K562 (cell line): Measurements from ENCODE around the gene EHBP1L1. TPM values are rescaled to one million over a fixed set of nuclear protein-coding genes. Genes with fewer than 3 reads are reported as not detected.

Experiments used
- CSDE1 ChIP-seq, 2 experiments: fragments of 450-650 bp; IDR thresholded peaks; 2 replicates each; pipeline ENCODE4 v1.6.1; 2016; ENCODE audit warnings: mild to moderate bottlenecking in 1 of 2
- CTBP1 ChIP-seq: fragments of 450-650 bp; IDR thresholded peaks from 2 replicates; pipeline ENCODE4 v1.6.1; 2016; ENCODE audit warnings: borderline replicate concordance
- DDX20 ChIP-seq: fragments of 450-650 bp; IDR thresholded peaks from 2 replicates; pipeline ENCODE4 v1.6.1; 2016; ENCODE audit warnings: missing genetic modification characterization, low read depth, mild to moderate bottlenecking, missing compliant biosample characterization, moderate library complexity
- FUS ChIP-seq: fragments of 200-400 bp; formaldehyde crosslinking; optimal IDR thresholded peaks from 2 replicates; pipeline ENCODE3; 2017; ENCODE audit warnings: low read depth, low read length
- GTF2E2 ChIP-seq: fragments of 200-800 bp; sonication (Bioruptor generic); IDR thresholded peaks from 2 replicates; pipeline ENCODE4 v1.6.1; 2016; ENCODE audit warnings: missing genetic modification characterization, missing compliant biosample characterization
- HNRNPK ChIP-seq: fragments of 200-400 bp; formaldehyde crosslinking; IDR thresholded peaks from one replicate; pipeline ENCODE4 v1.6.1; 2018; ENCODE audit warnings: mild to moderate bottlenecking, low read depth, low read length; ENCODE audit not compliant: poor library complexity, severe bottlenecking
- PHF21A ChIP-seq: fragments of 450-650 bp; IDR thresholded peaks from 2 replicates; pipeline ENCODE4 v1.6.1; 2017; ENCODE audit warnings: low read depth, borderline replicate concordance
- POU5F1 ChIP-seq: fragments of 150-350 bp; IDR thresholded peaks from 2 replicates; pipeline ENCODE4 v1.6.1; 2014; ENCODE audit warnings: borderline replicate concordance, low read length, low read depth, mild to moderate bottlenecking; ENCODE audit not compliant: partially characterized antibody
- RFX5 ChIP-seq: IDR thresholded peaks from 2 replicates; pipeline ENCODE4 v1.6.1; 2011; ENCODE audit warnings: low read depth, mild to moderate bottlenecking, improper control_type of control experiment, low read length
- RHOXF2B ChIP-seq: fragments of 250-450 bp; sonication (Bioruptor Pico); conservative IDR thresholded peaks from 2 replicates; pipeline ENCODE4 v1.5.1; 2021
- SMAD3 ChIP-seq: fragments of 450-650 bp; formaldehyde crosslinking; conservative IDR thresholded peaks from 2 replicates; pipeline ENCODE4 v1.4.0; 2020; ENCODE audit warnings: mild to moderate bottlenecking
- SMARCA5 ChIP-seq: fragments of 450-650 bp; IDR thresholded peaks from 2 replicates; pipeline ENCODE4 v1.6.1; 2016
- SMC3 ChIP-seq: conservative IDR thresholded peaks from 2 replicates; pipeline ENCODE4 v1.6.1; 2011; ENCODE audit warnings: low read depth, low read length, improper control_type of control experiment; ENCODE audit not compliant: insufficient read depth
- SP1 ChIP-seq: sonication (generic); formaldehyde crosslinking; IDR thresholded peaks from 2 replicates; pipeline ENCODE4 v1.8.1; 2022; ENCODE audit warnings: mild to moderate bottlenecking, missing genetic modification reagents
- SP2 ChIP-seq: IDR thresholded peaks from 2 replicates; pipeline ENCODE4 v1.6.1; 2011; ENCODE audit warnings: mild to moderate bottlenecking, low read depth, low read length, moderate library complexity; ENCODE audit not compliant: poor library complexity, severe bottlenecking; ENCODE audit errors: extremely low read depth
- SPI1 ChIP-seq: IDR thresholded peaks from 2 replicates; pipeline ENCODE4 v1.6.1; 2011; ENCODE audit warnings: low read depth, low read length, control low read depth, borderline replicate concordance
- SRSF9 ChIP-seq: fragments of 200-400 bp; formaldehyde crosslinking; IDR thresholded peaks from 2 replicates; pipeline ENCODE4 v1.6.1; 2017; ENCODE audit warnings: low read depth, low read length, borderline replicate concordance
- SUPT5H ChIP-seq: fragments of 450-650 bp; IDR thresholded peaks from 2 replicates; pipeline ENCODE4 v1.6.1; 2016
- TRIM24 ChIP-seq, 2 experiments: fragments of 450-650 bp; IDR thresholded peaks; 2 replicates each; pipeline ENCODE4 v1.6.1; 2016
- ZKSCAN3 ChIP-seq: fragments of 250-450 bp; sonication (Bioruptor Pico); IDR thresholded peaks from 2 replicates; pipeline ENCODE4 v1.4.0; 2020
- ZNF165 ChIP-seq: fragments of 250-450 bp; sonication (Bioruptor Pico); IDR thresholded peaks from 2 replicates; pipeline ENCODE4 v1.4.0; 2020; ENCODE audit warnings: borderline replicate concordance
- polyA plus RNA-seq, 8 experiments: library from polyadenylated mRNA; depleted of rRNA in 4 of 8; stranded (reverse) in 5 of 8; unstranded in 3 of 8; fragments of >200 nt; fragmentation: Nextera tagmentation in 2 of 8; fragmentation: Illumina TruSeq in 1 of 8; extraction: Ambion mirVana in 2 of 8; extraction: Trizol in 1 of 8; gene quantifications; 2 replicates each; pipeline versions ENCODE4 v1.2.1 to v1.2.3, GENCODE V29; 2011 to 2014; ENCODE audit warnings: inconsistent platforms in 1 of 8, missing spikeins in 1 of 8
- total RNA-seq, 7 experiments: library from RNA; depleted of rRNA in 6 of 7; stranded (reverse); fragments of >200 nt in 6 of 7; fragmentation: Illumina TruSeq in 2 of 7; extraction: Trizol in 2 of 7; gene quantifications; 2 replicates each; pipeline versions ENCODE4 v1.2.1 to v1.2.3, GENCODE V29; 2011 to 2021; ENCODE audit warnings: low replicate concordance in 1 of 7
- TF ChIP-seq, protein P1 (sequence below): fragments of 250-450 bp; sonication (Bioruptor Pico); IDR thresholded peaks from 2 replicates; pipeline ENCODE4 v1.8.0; 2022; ENCODE audit warnings: inconsistent platforms, mild to moderate bottlenecking, moderate library complexity, borderline replicate concordance
- TF ChIP-seq, protein P2 (sequence below): fragments of 450-650 bp; IDR thresholded peaks from 2 replicates; pipeline ENCODE4 v1.6.1; 2014; ENCODE audit warnings: low read depth, mild to moderate bottlenecking, moderate library complexity, borderline replicate concordance
- TF ChIP-seq, protein P3 (sequence below): fragments of 450-650 bp; IDR thresholded peaks from 2 replicates; pipeline ENCODE4 v1.6.1; 2016; ENCODE audit warnings: borderline replicate concordance

EHBP1L1 gene
- total and polyA plus RNA-seq, 9 of the 15 experiments (the other 6 are each of a cell fraction or from before 2014, with no cell fraction given): 0.03 to 87.1 (median 26.3) TPM

DNA sequence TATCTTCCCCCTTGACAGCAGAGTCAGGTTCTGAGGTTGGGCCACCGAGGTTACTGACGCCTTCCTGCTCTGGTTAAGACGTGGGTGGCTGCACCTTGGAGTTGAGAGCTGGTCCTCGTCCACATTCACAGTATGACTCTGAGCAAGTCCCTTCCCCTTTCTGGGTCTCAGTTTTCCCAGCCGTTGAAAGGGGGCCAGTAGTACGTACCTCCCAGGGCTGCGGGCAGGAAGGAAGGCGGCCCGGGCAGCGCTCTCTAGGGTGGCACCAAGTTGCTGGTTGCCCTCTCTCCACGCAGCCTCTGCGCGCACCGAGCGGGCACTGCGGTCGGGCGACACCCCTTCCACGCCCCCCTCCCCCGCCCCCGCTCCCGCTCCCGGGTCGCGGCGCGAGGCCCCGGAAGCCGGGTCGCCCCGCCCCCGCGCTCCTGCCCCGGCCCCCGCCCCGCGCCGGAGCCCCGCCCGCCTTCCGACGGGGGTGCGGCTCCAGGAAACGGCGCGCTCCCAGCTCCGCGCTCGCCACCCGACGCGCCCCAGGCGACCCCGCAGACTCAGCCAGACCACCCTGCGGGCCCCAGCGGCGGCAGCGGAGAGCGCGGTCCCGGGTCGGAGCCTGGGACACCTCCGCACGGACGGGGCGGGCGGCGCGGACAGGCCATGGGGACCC, at the start of gene EHBP1L1 (continued):
- TF ChIP-seq, protein P1, sequence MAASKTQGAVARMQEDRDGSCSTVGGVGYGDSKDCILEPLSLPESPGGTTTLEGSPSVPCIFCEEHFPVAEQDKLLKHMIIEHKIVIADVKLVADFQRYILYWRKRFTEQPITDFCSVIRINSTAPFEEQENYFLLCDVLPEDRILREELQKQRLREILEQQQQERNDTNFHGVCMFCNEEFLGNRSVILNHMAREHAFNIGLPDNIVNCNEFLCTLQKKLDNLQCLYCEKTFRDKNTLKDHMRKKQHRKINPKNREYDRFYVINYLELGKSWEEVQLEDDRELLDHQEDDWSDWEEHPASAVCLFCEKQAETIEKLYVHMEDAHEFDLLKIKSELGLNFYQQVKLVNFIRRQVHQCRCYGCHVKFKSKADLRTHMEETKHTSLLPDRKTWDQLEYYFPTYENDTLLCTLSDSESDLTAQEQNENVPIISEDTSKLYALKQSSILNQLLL (CRISPR knock-in tag): no peak
- TF ChIP-seq FUS (no peak), RHOXF2B (CRISPR knock-in tag) (no peak), RFX5 (no peak), SMC3 (no peak), DDX20 (tag) (no peak), SP2 (no peak), TRIM24 (IDR thresholded peaks at IDR 0.05) (no peak), SRSF9 (no peak), CSDE1 (IDR thresholded peaks at IDR 0.05) (no peak), PHF21A (no peak), SMAD3 (CRISPR knock-in tag) (no peak), POU5F1 (no peak), ZKSCAN3 (CRISPR knock-in tag) (no peak), SMARCA5 (peak; percentile 87; the same call in 1 of the 2 replicates), SP1 (CRISPR knock-in tag) (peak; percentile 8; the same call in 1 of the 2 replicates), ZNF165 (no peak), SUPT5H (peak; percentile 51), CTBP1 (no peak), GTF2E2 (no peak), HNRNPK (no peak), SPI1 (peak; percentile 75)
- TF ChIP-seq, protein P2, sequence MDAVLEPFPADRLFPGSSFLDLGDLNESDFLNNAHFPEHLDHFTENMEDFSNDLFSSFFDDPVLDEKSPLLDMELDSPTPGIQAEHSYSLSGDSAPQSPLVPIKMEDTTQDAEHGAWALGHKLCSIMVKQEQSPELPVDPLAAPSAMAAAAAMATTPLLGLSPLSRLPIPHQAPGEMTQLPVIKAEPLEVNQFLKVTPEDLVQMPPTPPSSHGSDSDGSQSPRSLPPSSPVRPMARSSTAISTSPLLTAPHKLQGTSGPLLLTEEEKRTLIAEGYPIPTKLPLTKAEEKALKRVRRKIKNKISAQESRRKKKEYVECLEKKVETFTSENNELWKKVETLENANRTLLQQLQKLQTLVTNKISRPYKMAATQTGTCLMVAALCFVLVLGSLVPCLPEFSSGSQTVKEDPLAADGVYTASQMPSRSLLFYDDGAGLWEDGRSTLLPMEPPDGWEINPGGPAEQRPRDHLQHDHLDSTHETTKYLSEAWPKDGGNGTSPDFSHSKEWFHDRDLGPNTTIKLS: no peak
- TF ChIP-seq, protein P3, sequence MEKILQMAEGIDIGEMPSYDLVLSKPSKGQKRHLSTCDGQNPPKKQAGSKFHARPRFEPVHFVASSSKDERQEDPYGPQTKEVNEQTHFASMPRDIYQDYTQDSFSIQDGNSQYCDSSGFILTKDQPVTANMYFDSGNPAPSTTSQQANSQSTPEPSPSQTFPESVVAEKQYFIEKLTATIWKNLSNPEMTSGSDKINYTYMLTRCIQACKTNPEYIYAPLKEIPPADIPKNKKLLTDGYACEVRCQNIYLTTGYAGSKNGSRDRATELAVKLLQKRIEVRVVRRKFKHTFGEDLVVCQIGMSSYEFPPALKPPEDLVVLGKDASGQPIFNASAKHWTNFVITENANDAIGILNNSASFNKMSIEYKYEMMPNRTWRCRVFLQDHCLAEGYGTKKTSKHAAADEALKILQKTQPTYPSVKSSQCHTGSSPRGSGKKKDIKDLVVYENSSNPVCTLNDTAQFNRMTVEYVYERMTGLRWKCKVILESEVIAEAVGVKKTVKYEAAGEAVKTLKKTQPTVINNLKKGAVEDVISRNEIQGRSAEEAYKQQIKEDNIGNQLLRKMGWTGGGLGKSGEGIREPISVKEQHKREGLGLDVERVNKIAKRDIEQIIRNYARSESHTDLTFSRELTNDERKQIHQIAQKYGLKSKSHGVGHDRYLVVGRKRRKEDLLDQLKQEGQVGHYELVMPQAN: peak; percentile 17; the same call in 1 of the 2 replicates
